ENCODE results near the gene RPH3AL. TPM values are rescaled to one million over a fixed set of nuclear protein-coding genes. Genes with fewer than 3 reads are reported as not detected.
"Not testable (repeated sequence)": the region's sequence is repeated elsewhere in the genome, so short reads cannot be mapped to it uniquely, and the experiment has no call there.

Gene RPH3AL
- total RNA-seq, 1 donor = 1.3 TPM

GRCh38 chr17:235831-236640 is 116.6 kb downstream of the RPH3AL start:
- no peak for TF ChIP-seq CTCF (IDR thresholded peaks at IDR 0.05; ENCODE audit: insufficient read depth, low read depth, low read length)
- DNase-seq (ENCODE audit: low read depth) = no peak
- H3K4me3 ChIP-seq (ENCODE audit: low read depth, low read length) = no peak overlapping the region

GRCh38 chr17:234994-235830 is 117.4 kb downstream of the RPH3AL start:
- not testable (repeated sequence) for DNase-seq (ENCODE audit: low read depth); H3K4me3 ChIP-seq (ENCODE audit: low read depth, low read length)

GRCh38 chr17:234163-234993 is 118.2 kb downstream of the RPH3AL start:
- DNase-seq (ENCODE audit: low read depth); H3K4me3 ChIP-seq (ENCODE audit: low read depth, low read length): not testable (repeated sequence)

GRCh38 chr17:233473-233941 is 119.1 kb downstream of the RPH3AL start:
- no peak for TF ChIP-seq CTCF (IDR thresholded peaks at IDR 0.05; ENCODE audit: insufficient read depth, low read depth, low read length)
- DNase-seq (ENCODE audit: low read depth) = no peak
- H3K4me3 ChIP-seq (ENCODE audit: low read depth, low read length) = no peak overlapping the region

GRCh38 chr17:231966-232807 is 120.4 kb downstream of the RPH3AL start:
- no peak overlapping the region for H3K4me3 ChIP-seq (ENCODE audit: low read depth, low read length)
- no peak for TF ChIP-seq CTCF (IDR thresholded peaks at IDR 0.05; ENCODE audit: insufficient read depth, low read depth, low read length)
- no peak for DNase-seq (ENCODE audit: low read depth)

- H3K4me3 ChIP-seq (ENCODE audit: low read depth, low read length) = no peak overlapping the region
- DNase-seq (ENCODE audit: low read depth) = no peak
- no peak for TF ChIP-seq CTCF (IDR thresholded peaks at IDR 0.05; ENCODE audit: insufficient read depth, low read depth, low read length)
Measured at GRCh38 chr17:231191-231965, 121.2 kb downstream of the RPH3AL start.
